HepG2 (cell line): ENCODE data around the gene B4GALT3. TPM values are rescaled to one million over a fixed set of nuclear protein-coding genes. Genes with fewer than 3 reads are reported as not detected.

Experiments
- ATM ChIP-seq: fragments of 450-650 bp; IDR thresholded peaks from 2 replicates; pipeline ENCODE4 v1.7.1; 2017; ENCODE audit warnings: mild to moderate bottlenecking, borderline replicate concordance
- ATRX ChIP-seq: sonication (generic); formaldehyde crosslinking; IDR thresholded peaks from 2 replicates; pipeline ENCODE4 v1.4.0; 2020; ENCODE audit warnings: missing genetic modification reagents, borderline replicate concordance
- CREBL2 ChIP-seq: sonication (generic); formaldehyde crosslinking; IDR thresholded peaks from 2 replicates; pipeline ENCODE4 v1.8.1; 2023; ENCODE audit warnings: missing genetic modification reagents, mild to moderate bottlenecking, borderline replicate concordance
- CREM ChIP-seq, 2 experiments: sonication (generic) in 1 of 2; formaldehyde crosslinking in 1 of 2; IDR thresholded peaks; 2 replicates each; pipeline versions ENCODE4 v1.4.0 to v1.6.1; 2016 to 2020; ENCODE audit warnings: antibody characterized with exemption in 1 of 2, mild to moderate bottlenecking in 1 of 2, missing genetic modification reagents in 1 of 2
- FOXJ3 ChIP-seq: sonication (generic); formaldehyde crosslinking; IDR thresholded peaks from 2 replicates; pipeline ENCODE4 v1.4.0; 2020; ENCODE audit warnings: missing genetic modification reagents, mild to moderate bottlenecking, borderline replicate concordance
- GABPA ChIP-seq, 2 experiments: IDR thresholded peaks; 2 replicates each; pipeline ENCODE4 v1.6.1; 2011 to 2016; ENCODE audit warnings: low read depth in 2 of 2, low read length in 1 of 2, missing biosample characterization in 1 of 2, missing genetic modification characterization in 1 of 2
- HOXD1 ChIP-seq: sonication (generic); formaldehyde crosslinking; IDR thresholded peaks from 2 replicates; pipeline ENCODE4 v1.5.0; 2020; ENCODE audit warnings: missing genetic modification reagents
- JUNB ChIP-seq: sonication (generic); formaldehyde crosslinking; IDR thresholded peaks from 2 replicates; pipeline ENCODE4 v1.8.0; 2022; ENCODE audit warnings: missing genetic modification reagents, mild to moderate bottlenecking, borderline replicate concordance
- MED8 ChIP-seq: sonication (generic); formaldehyde crosslinking; IDR thresholded peaks from 2 replicates; pipeline ENCODE4 v1.8.1; 2023; ENCODE audit warnings: mild to moderate bottlenecking, missing genetic modification reagents; ENCODE audit not compliant: insufficient replicate concordance
- MTA3 ChIP-seq: sonication (generic); formaldehyde crosslinking; IDR thresholded peaks from 2 replicates; pipeline ENCODE4 v1.4.0; 2020; ENCODE audit warnings: missing genetic modification reagents
- MTERF4 ChIP-seq: sonication (generic); formaldehyde crosslinking; IDR thresholded peaks from 2 replicates; pipeline ENCODE4 v1.8.0; 2023; ENCODE audit warnings: mild to moderate bottlenecking, missing genetic modification reagents
- NCOA1 ChIP-seq: sonication (generic); formaldehyde crosslinking; IDR thresholded peaks from 2 replicates; pipeline ENCODE4 v1.9.0; 2021; ENCODE audit warnings: missing genetic modification reagents
- POLR2A ChIP-seq, 2 experiments: IDR thresholded peaks; 2 replicates each; pipeline ENCODE4 v1.6.1; 2011; ENCODE audit warnings: low read depth in 2 of 2, low read length in 2 of 2, mild to moderate bottlenecking in 1 of 2, moderate library complexity in 1 of 2; ENCODE audit not compliant: insufficient read depth in 1 of 2
- SAP130 ChIP-seq: IDR thresholded peaks from 2 replicates; pipeline ENCODE4 v1.6.1; 2016; ENCODE audit warnings: low read depth
- TCF7L2 ChIP-seq: IDR thresholded peaks from 2 replicates; pipeline ENCODE4 v1.6.1; 2011; ENCODE audit warnings: mild to moderate bottlenecking, low read depth, low read length, moderate library complexity
- ZEB1 ChIP-seq: IDR thresholded peaks from 2 replicates; pipeline ENCODE4 v1.6.1; 2012; ENCODE audit warnings: mild to moderate bottlenecking, low read depth, inconsistent platforms; ENCODE audit not compliant: insufficient replicate concordance
- ZFP36 ChIP-seq: fragments of 150-350 bp; IDR thresholded peaks from 2 replicates; pipeline ENCODE4 v1.6.1; 2018; ENCODE audit warnings: borderline replicate concordance, low read length, low read depth; ENCODE audit not compliant: partially characterized antibody
- ZNF549 ChIP-seq: sonication (generic); formaldehyde crosslinking; IDR thresholded peaks from 2 replicates; pipeline ENCODE4 v1.5.0; 2020; ENCODE audit warnings: missing genetic modification reagents
- ZNF724P ChIP-seq: sonication (generic); formaldehyde crosslinking; IDR thresholded peaks from 2 replicates; pipeline ENCODE4 v1.8.0; 2022; ENCODE audit warnings: missing genetic modification reagents, borderline replicate concordance
- polyA plus RNA-seq, 8 experiments: library from polyadenylated mRNA; depleted of rRNA in 3 of 8; stranded (reverse) in 7 of 8; unstranded in 1 of 8; fragments of >200 nt; fragmentation: Illumina TruSeq in 4 of 8; extraction: Trizol in 4 of 8; gene quantifications; 2 replicates each; pipeline versions ENCODE4 v1.2.1 to v1.2.3, GENCODE V29; 2011 to 2016; ENCODE audit warnings: low read depth in 4 of 8, missing spikeins in 1 of 8, mixed read lengths in 1 of 8; ENCODE audit not compliant: insufficient read depth in 1 of 8
- total RNA-seq, 5 experiments: library from RNA; depleted of rRNA; stranded (reverse); fragments of >200 nt; fragmentation: Illumina TruSeq; extraction: Trizol; gene quantifications; 2 replicates each; pipeline ENCODE4 v1.2.3, GENCODE V29; 2016; ENCODE audit warnings: low read depth in 1 of 5
- TF ChIP-seq, protein P1 (sequence below): IDR thresholded peaks from 2 replicates; pipeline ENCODE4 v1.6.1; 2016; ENCODE audit warnings: low read depth
- TF ChIP-seq, protein P2 (sequence below): sonication (generic); formaldehyde crosslinking; IDR thresholded peaks from 2 replicates; pipeline ENCODE4 v1.4.0; 2020; ENCODE audit warnings: mild to moderate bottlenecking, missing genetic modification reagents
- TF ChIP-seq, protein P3 (sequence below): IDR thresholded peaks from 2 replicates; pipeline ENCODE4 v1.6.1; 2016; ENCODE audit warnings: mild to moderate bottlenecking

Gene B4GALT3
- total and polyA plus RNA-seq, 2 of the 13 experiments (the other 11 are each of a cell fraction or from before 2014, with no cell fraction given) = 35.6 to 40.4 TPM

DNA sequence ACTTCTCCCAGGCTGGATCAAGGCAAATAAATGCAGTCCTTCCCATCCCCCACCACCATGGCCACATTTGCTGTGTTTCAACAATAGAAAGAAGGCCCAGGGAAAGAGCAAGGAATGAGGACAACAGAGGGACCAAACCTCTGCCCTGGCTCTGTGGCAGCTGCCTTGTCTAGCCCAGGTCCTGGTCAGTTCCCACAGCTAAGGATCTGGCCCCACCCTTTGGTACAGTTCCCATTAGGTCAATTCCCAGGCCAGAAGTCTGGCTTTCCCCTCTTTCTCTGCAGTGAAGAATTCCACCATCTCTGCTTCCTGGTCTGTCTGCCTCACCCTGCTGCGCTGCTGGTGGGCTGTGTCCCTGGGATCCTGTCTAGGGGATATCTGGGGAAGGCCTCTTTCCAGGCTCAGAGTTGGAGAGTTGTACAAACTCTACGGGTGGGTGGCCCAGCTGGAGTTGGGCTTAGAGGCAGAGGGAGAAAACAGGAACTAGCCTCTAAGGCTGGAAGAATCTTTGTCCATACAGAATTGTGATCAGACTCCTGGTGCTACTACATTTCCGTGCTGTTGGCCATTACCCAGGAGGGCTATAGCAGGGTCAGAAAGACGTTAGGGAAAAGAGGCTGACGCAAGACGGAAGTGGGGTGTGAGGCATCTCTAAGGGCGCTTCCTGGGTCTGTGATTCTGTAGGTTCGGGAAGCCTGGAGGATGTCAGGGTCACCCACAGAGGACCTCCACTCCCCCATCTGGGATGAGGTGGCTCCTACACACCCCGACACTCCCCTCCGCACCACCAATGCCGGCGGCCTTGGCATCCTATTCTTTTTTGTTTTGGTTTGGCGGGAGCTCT, 23.9 kb upstream of the B4GALT3 start (continued):
- TF ChIP-seq, protein P1, sequence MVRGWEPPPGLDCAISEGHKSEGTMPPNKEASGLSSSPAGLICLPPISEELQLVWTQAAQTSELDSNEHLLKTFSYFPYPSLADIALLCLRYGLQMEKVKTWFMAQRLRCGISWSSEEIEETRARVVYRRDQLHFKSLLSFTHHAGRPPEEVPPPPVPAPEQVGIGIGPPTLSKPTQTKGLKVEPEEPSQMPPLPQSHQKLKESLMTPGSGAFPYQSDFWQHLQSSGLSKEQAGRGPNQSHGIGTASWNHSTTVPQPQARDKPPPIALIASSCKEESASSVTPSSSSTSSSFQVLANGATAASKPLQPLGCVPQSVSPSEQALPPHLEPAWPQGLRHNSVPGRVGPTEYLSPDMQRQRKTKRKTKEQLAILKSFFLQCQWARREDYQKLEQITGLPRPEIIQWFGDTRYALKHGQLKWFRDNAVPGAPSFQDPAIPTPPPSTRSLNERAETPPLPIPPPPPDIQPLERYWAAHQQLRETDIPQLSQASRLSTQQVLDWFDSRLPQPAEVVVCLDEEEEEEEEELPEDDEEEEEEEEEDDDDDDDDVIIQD (CRISPR knock-in tag) = no peak
- TF ChIP-seq CREM (IDR thresholded peaks at IDR 0.05) (no peak), CREM (CRISPR knock-in tag; IDR thresholded peaks at IDR 0.05) (no peak), MED8 (CRISPR knock-in tag) (no peak), ZEB1 (no peak), GABPA (IDR thresholded peaks at IDR 0.05; ENCODE audit: low read depth, low read length) (no peak), GABPA (CRISPR knock-in tag; IDR thresholded peaks at IDR 0.05; ENCODE audit: low read depth) (no peak), TCF7L2 (no peak), ZNF724P (CRISPR knock-in tag) (peak; percentile 60; the same call in 1 of the 2 replicates), SAP130 (CRISPR knock-in tag) (peak; percentile 6; the same call in 1 of the 2 replicates), ATRX (CRISPR knock-in tag) (no peak), ZFP36 (no peak), MTERF4 (CRISPR knock-in tag) (no peak), CREBL2 (CRISPR knock-in tag) (no peak), FOXJ3 (no peak), POLR2A (IDR thresholded peaks at IDR 0.05; ENCODE audit: insufficient read depth in 1 of 2, low read depth in 2 of 2, low read length in 2 of 2) (0 out of 4 replicates have a peak, but pooled peaks of 1 of the 2 experiments have one; percentile 29), ATM (no peak), NCOA1 (CRISPR knock-in tag) (no peak), JUNB (CRISPR knock-in tag) (no peak), ZNF549 (CRISPR knock-in tag) (no peak), HOXD1 (CRISPR knock-in tag) (no peak), MTA3 (CRISPR knock-in tag) (no peak)
- TF ChIP-seq, protein P2, sequence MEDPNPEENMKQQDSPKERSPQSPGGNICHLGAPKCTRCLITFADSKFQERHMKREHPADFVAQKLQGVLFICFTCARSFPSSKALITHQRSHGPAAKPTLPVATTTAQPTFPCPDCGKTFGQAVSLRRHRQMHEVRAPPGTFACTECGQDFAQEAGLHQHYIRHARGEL = no peak
- TF ChIP-seq, protein P3, sequence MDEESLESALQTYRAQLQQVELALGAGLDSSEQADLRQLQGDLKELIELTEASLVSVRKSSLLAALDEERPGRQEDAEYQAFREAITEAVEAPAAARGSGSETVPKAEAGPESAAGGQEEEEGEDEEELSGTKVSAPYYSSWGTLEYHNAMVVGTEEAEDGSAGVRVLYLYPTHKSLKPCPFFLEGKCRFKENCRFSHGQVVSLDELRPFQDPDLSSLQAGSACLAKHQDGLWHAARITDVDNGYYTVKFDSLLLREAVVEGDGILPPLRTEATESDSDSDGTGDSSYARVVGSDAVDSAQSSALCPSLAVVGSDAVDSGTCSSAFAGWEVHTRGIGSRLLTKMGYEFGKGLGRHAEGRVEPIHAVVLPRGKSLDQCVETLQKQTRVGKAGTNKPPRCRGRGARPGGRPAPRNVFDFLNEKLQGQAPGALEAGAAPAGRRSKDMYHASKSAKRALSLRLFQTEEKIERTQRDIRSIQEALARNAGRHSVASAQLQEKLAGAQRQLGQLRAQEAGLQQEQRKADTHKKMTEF (CRISPR knock-in tag) = no peak
